ENCODE measurements around the gene CERS2. TPM values are rescaled to one million over a fixed set of nuclear protein-coding genes. Genes with fewer than 3 reads are reported as not detected.

The CERS2 gene
- total and polyA plus RNA-seq, 10 of the 15 experiments (the other 5 are each of a cell fraction or from before 2014, with no cell fraction given): 9.2 to 87.9 (median 50.8) TPM

GRCh38 chr1:151008244-151009205, 33.9 kb upstream of the CERS2 start, which contains the start of gene PRUNE1 (continued):
- TF ChIP-seq, protein P1, sequence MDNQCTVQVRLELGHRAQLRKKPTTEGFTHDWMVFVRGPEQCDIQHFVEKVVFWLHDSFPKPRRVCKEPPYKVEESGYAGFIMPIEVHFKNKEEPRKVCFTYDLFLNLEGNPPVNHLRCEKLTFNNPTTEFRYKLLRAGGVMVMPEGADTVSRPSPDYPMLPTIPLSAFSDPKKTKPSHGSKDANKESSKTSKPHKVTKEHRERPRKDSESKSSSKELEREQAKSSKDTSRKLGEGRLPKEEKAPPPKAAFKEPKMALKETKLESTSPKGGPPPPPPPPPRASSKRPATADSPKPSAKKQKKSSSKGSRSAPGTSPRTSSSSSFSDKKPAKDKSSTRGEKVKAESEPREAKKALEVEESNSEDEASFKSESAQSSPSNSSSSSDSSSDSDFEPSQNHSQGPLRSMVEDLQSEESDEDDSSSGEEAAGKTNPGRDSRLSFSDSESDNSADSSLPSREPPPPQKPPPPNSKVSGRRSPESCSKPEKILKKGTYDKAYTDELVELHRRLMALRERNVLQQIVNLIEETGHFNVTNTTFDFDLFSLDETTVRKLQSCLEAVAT (IDR thresholded peaks at IDR 0.05): peak; percentile 83
- TF ChIP-seq BACH1 (IDR thresholded peaks at IDR 0.05; ENCODE audit: borderline replicate concordance) (no peak; the same call in 1 of the 2 replicates), RB1 (IDR thresholded peaks at IDR 0.05; ENCODE audit: borderline replicate concordance) (peak; percentile 73), NFYB (IDR thresholded peaks at IDR 0.05; ENCODE audit: insufficient read depth, low read depth, low read length) (no peak), CEBPB (IDR thresholded peaks at IDR 0.05; ENCODE audit: borderline replicate concordance in 1 of 2, low read depth in 2 of 2, low read length in 2 of 2) (no peak), ETV6 (conservative IDR thresholded peaks at IDR 0.05 in 1 of 2, IDR thresholded peaks at IDR 0.05 in 1 of 2; ENCODE audit: borderline replicate concordance in 1 of 2, low read depth in 1 of 2) (no peak), BRCA1 (IDR thresholded peaks at IDR 0.05; ENCODE audit: low read depth, low read length) (no peak), ASH2L (IDR thresholded peaks at IDR 0.05; ENCODE audit: borderline replicate concordance, low read depth) (no peak), KLF5 (IDR thresholded peaks at IDR 0.05; ENCODE audit: partially characterized antibody) (no peak), RBBP5 (conservative IDR thresholded peaks at IDR 0.05) (no peak), YY1 (IDR thresholded peaks at IDR 0.05; ENCODE audit: low read depth, low read length) (no peak), MTA3 (IDR thresholded peaks at IDR 0.05; ENCODE audit: borderline replicate concordance, low read length) (no peak), FOXK2 (IDR thresholded peaks at IDR 0.05) (no peak), BCL11A (IDR thresholded peaks at IDR 0.05; ENCODE audit: low read depth, low read length) (no peak), HCFC1 (IDR thresholded peaks at IDR 0.05; ENCODE audit: low read length) (peak; percentile 87), NFIC (IDR thresholded peaks at IDR 0.05; ENCODE audit: low read depth, low read length) (no peak), HDAC6 (IDR thresholded peaks at IDR 0.05; ENCODE audit: unreplicated experiment) (no peak), GABPA (IDR thresholded peaks at IDR 0.05; ENCODE audit: low read depth) (peak; percentile 78), GATAD2B (conservative IDR thresholded peaks at IDR 0.05; ENCODE audit: low read depth) (peak; percentile 32; the same call in 1 of the 2 replicates), ZNF274 (IDR thresholded peaks at IDR 0.05; ENCODE audit: insufficient read depth, insufficient read length) (no peak), RUNX3 (IDR thresholded peaks at IDR 0.05; ENCODE audit: low read length) (no peak), NRF1 (conservative IDR thresholded peaks at IDR 0.05; ENCODE audit: low read depth, low read length) (no peak; the same call in 1 of the 2 replicates), RFX5 (IDR thresholded peaks at IDR 0.05; ENCODE audit: low read depth, low read length) (peak; percentile 85), TCF3 (IDR thresholded peaks at IDR 0.05; ENCODE audit: borderline replicate concordance, insufficient read depth, low read depth, low read length) (no peak), CREM (IDR thresholded peaks at IDR 0.05; ENCODE audit: low read depth) (peak; percentile 86; the same call in 1 of the 2 replicates)
- TF ChIP-seq, protein P2, sequence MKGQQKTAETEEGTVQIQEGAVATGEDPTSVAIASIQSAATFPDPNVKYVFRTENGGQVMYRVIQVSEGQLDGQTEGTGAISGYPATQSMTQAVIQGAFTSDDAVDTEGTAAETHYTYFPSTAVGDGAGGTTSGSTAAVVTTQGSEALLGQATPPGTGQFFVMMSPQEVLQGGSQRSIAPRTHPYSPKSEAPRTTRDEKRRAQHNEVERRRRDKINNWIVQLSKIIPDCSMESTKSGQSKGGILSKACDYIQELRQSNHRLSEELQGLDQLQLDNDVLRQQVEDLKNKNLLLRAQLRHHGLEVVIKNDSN (IDR thresholded peaks at IDR 0.05; ENCODE audit: borderline replicate concordance, extremely low read length, insufficient read depth, low read depth, low read length): no peak
- TF ChIP-seq, protein P3, sequence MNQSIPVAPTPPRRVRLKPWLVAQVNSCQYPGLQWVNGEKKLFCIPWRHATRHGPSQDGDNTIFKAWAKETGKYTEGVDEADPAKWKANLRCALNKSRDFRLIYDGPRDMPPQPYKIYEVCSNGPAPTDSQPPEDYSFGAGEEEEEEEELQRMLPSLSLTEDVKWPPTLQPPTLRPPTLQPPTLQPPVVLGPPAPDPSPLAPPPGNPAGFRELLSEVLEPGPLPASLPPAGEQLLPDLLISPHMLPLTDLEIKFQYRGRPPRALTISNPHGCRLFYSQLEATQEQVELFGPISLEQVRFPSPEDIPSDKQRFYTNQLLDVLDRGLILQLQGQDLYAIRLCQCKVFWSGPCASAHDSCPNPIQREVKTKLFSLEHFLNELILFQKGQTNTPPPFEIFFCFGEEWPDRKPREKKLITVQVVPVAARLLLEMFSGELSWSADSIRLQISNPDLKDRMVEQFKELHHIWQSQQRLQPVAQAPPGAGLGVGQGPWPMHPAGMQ (IDR thresholded peaks at IDR 0.05; ENCODE audit: borderline replicate concordance): no peak

Measured in GM12878 (cell line).